Loucy (cell line): ENCODE data around the gene GPRIN2.
A peak's percentile ranks its signal among the peaks of the same experiment; 100 is the strongest.

Experiments used
- H2AFZ ChIP-seq: fragments of 200-600 bp; sonication (generic); 2 replicates; pipeline ENCODE4 v1.6.0; 2016; ENCODE audit warnings: antibody characterized with exemption, mild to moderate bottlenecking, low read length, moderate library complexity
- H3F3A ChIP-seq: fragments of 200-600 bp; 2 replicates; pipeline ENCODE4 v1.6.0; 2016; ENCODE audit warnings: antibody characterized with exemption, low read depth, mild to moderate bottlenecking
- H3K27me3 ChIP-seq: fragments of 200-600 bp; sonication (generic); 2 replicates; pipeline ENCODE4 v1.6.1; 2014; ENCODE audit warnings: low read length, mild to moderate bottlenecking; ENCODE audit not compliant: insufficient read depth, poor library complexity, severe bottlenecking
- H3K36me3 ChIP-seq: fragments of 200-600 bp; sonication (generic); 2 replicates; pipeline ENCODE4 v1.6.1; 2016; ENCODE audit warnings: low read length; ENCODE audit not compliant: insufficient read depth
- H3K4me1 ChIP-seq: fragments of 200-600 bp; sonication (generic); 2 replicates; pipeline ENCODE4 v1.5.1; 2014; ENCODE audit warnings: low read length, mild to moderate bottlenecking; ENCODE audit not compliant: insufficient read depth, poor library complexity, severe bottlenecking
- H3K4me2 ChIP-seq: fragments of 200-600 bp; sonication (generic); 2 replicates; pipeline ENCODE4 v1.6.0; 2014; ENCODE audit warnings: antibody characterized with exemption, low read length, low read depth, mild to moderate bottlenecking; ENCODE audit not compliant: poor library complexity, severe bottlenecking
- H3K4me3 ChIP-seq: fragments of 200-600 bp; sonication (generic); 2 replicates; pipeline ENCODE4 v1.5.1; 2014; ENCODE audit warnings: low read length, mild to moderate bottlenecking, mixed read lengths; ENCODE audit not compliant: poor library complexity, severe bottlenecking
- H3K79me2 ChIP-seq: fragments of 200-600 bp; sonication (generic); 2 replicates; pipeline ENCODE4 v1.6.1; 2014; ENCODE audit warnings: low read length; ENCODE audit not compliant: insufficient read depth
- H3K9ac ChIP-seq: fragments of 200-600 bp; sonication (generic); 2 replicates; pipeline ENCODE4 v1.6.0; 2014; ENCODE audit warnings: mild to moderate bottlenecking, low read depth, low read length, moderate library complexity; ENCODE audit not compliant: poor library complexity, severe bottlenecking
- H3K9me2 ChIP-seq: fragments of 200-600 bp; sonication (generic); replicated peaks from 2 replicates; pipeline ENCODE4 v1.6.1; 2016; ENCODE audit warnings: low read depth, low read length, mixed read lengths
- H3K9me3 ChIP-seq: fragments of 200-600 bp; sonication (generic); 2 replicates; pipeline ENCODE4 v1.6.1; 2014; ENCODE audit warnings: mild to moderate bottlenecking, antibody characterized with exemption, low read length, low read depth; ENCODE audit not compliant: insufficient read depth
- H4K20me1 ChIP-seq: fragments of 200-600 bp; sonication (generic); 2 replicates; pipeline ENCODE4 v1.6.0; 2014; ENCODE audit warnings: antibody characterized with exemption, low read length, mild to moderate bottlenecking; ENCODE audit not compliant: insufficient read depth, poor library complexity, severe bottlenecking
- CTCF ChIP-seq: fragments of 200-600 bp; sonication (generic); conservative IDR thresholded peaks from 2 replicates; pipeline ENCODE4 v1.5.1; 2014; ENCODE audit warnings: mild to moderate bottlenecking, antibody characterized with exemption, low read length
- EZH2phosphoT487 ChIP-seq: fragments of 200-600 bp; IDR thresholded peaks from 2 replicates; pipeline ENCODE4 v1.6.1; 2018; ENCODE audit warnings: antibody characterized with exemption, mild to moderate bottlenecking, moderate library complexity, borderline replicate concordance

Gene GPRIN2

GRCh38 chr10:46541017-46541661 is 15.3 kb downstream of the GPRIN2 start:
- no peak overlapping the region for H2AFZ ChIP-seq
- H3K79me2 ChIP-seq = no peaks in the 10 kb centered on the region
- no peaks in the 10 kb centered on the region for H3K9me3 ChIP-seq
- H3K4me2 ChIP-seq = no peak overlapping the region
- no peak for TF ChIP-seq EZH2phosphoT487
- TF ChIP-seq CTCF = no peak
- H3K36me3 ChIP-seq = no peaks in the 10 kb centered on the region
- no peak overlapping the region for H3K4me3 ChIP-seq
- no peak overlapping the region for H3K9ac ChIP-seq
- H4K20me1 ChIP-seq = no peaks in the 10 kb centered on the region
- H3K4me1 ChIP-seq = no peaks in the 10 kb centered on the region
- H3K9me2 ChIP-seq = no peaks in the 10 kb centered on the region
- H3K27me3 ChIP-seq = no peaks in the 10 kb centered on the region
- no peaks in the 10 kb centered on the region for H3F3A ChIP-seq

- Histone ChIP-seq H3K9me2 (no peaks in the 10 kb centered on the region), H2AFZ (0 out of 2 replicates have a peak overlapping the region, but pooled peaks have one; percentile 3), H3K79me2 (no peaks in the 10 kb centered on the region), H3K4me1 (no peaks in the 10 kb centered on the region), H3K9ac (no peak overlapping the region), H3K36me3 (no peaks in the 10 kb centered on the region), H3F3A (no peaks in the 10 kb centered on the region), H3K4me2 (no peak overlapping the region), H3K4me3 (no peak overlapping the region), H3K9me3 (no peaks in the 10 kb centered on the region), H3K27me3 (no peaks in the 10 kb centered on the region), H4K20me1 (no peaks in the 10 kb centered on the region)
- TF ChIP-seq EZH2phosphoT487 (no peak), CTCF (no peak)
Measured at GRCh38 chr10:46540412-46541016, 15.9 kb downstream of the GPRIN2 start.

GRCh38 chr10:46539596-46540411 is 16.7 kb downstream of the GPRIN2 start:
- Histone ChIP-seq H3F3A (no peaks in the 10 kb centered on the region), H3K4me1 (no peaks in the 10 kb centered on the region), H4K20me1 (no peaks in the 10 kb centered on the region), H3K9me3 (no peaks in the 10 kb centered on the region), H3K36me3 (no peaks in the 10 kb centered on the region), H3K27me3 (no peaks in the 10 kb centered on the region), H2AFZ (0 out of 2 replicates have a peak overlapping the region, but pooled peaks have one; percentile 3), H3K4me2 (no peak overlapping the region), H3K4me3 (no peak overlapping the region), H3K79me2 (no peaks in the 10 kb centered on the region), H3K9me2 (no peaks in the 10 kb centered on the region), H3K9ac (no peak overlapping the region)
- no peak for TF ChIP-seq CTCF
- TF ChIP-seq EZH2phosphoT487 = no peak
